Nephron (organoid): ENCODE results near the gene LMO3.

ENCODE experiments used
- H3K27ac Mint-ChIP-seq, 3 experiments: 2 replicates each; pipeline ENCODE4 v1.8.0; 2020; ENCODE audit warnings: mixed read lengths in 3 of 3, mild to moderate bottlenecking in 2 of 3, moderate library complexity in 1 of 3
- H3K27me3 Mint-ChIP-seq: 2 replicates; pipeline ENCODE4 v1.8.0; 2021; ENCODE audit warnings: low read depth, mild to moderate bottlenecking, moderate library complexity, mixed read lengths
- H3K36me3 Mint-ChIP-seq: 2 replicates; pipeline ENCODE4 v1.8.0; 2020; ENCODE audit warnings: low read depth, mixed read lengths
- H3K4me1 Mint-ChIP-seq: 2 replicates; pipeline ENCODE4 v1.8.0; 2020; ENCODE audit warnings: mixed read lengths
- H3K4me3 Mint-ChIP-seq, 3 experiments: 2 replicates each; pipeline ENCODE4 v1.8.0; 2020; ENCODE audit warnings: mild to moderate bottlenecking in 3 of 3, mixed read lengths in 3 of 3, moderate library complexity in 2 of 3
- H3K9me3 Mint-ChIP-seq: 2 replicates; pipeline ENCODE4 v1.8.0; 2020; ENCODE audit warnings: mixed read lengths
- CTCF ChIP-seq, 3 experiments: fragments of 200-600 bp; sonication (generic); IDR thresholded peaks; one replicate each; pipeline ENCODE4 v1.5.0; 2021; ENCODE audit warnings: antibody characterized with exemption in 3 of 3; ENCODE audit not compliant: unreplicated experiment in 3 of 3

The LMO3 gene

GRCh38 chr12:16562435-16562834, 43.5 kb downstream of the LMO3 start:
- H3K27me3 Mint-ChIP-seq: no peaks in the 10 kb centered on the region
- no peaks in the 10 kb centered on the region for H3K9me3 Mint-ChIP-seq

GRCh38 chr12:16560273-16560672, 45.7 kb downstream of the LMO3 start:
- Mint-ChIP-seq H3K27ac (no peak overlapping the region), H3K36me3 (no peaks in the 10 kb centered on the region), H3K4me1 (no peaks in the 10 kb centered on the region), H3K27me3 (no peaks in the 10 kb centered on the region), H3K9me3 (no peaks in the 10 kb centered on the region), H3K4me3 (no peak overlapping the region)
- TF ChIP-seq CTCF (IDR thresholded peaks at IDR 0.05; ENCODE audit: unreplicated experiment in 3 of 3): no peak

More at GRCh38 chr12:16562435-16562834, 43.5 kb downstream of the LMO3 start:
- no peak for TF ChIP-seq CTCF (IDR thresholded peaks at IDR 0.05; ENCODE audit: unreplicated experiment in 3 of 3)
- Mint-ChIP-seq H3K4me1 (no peaks in the 10 kb centered on the region), H3K4me3 (no peak overlapping the region), H3K27ac (no peak overlapping the region), H3K36me3 (no peaks in the 10 kb centered on the region)

GRCh38 chr12:16555630-16556029, 50.3 kb downstream of the LMO3 start:
- no peak for TF ChIP-seq CTCF (IDR thresholded peaks at IDR 0.05; ENCODE audit: unreplicated experiment in 3 of 3)
- Mint-ChIP-seq H3K9me3 (no peaks in the 10 kb centered on the region), H3K4me3 (no peak overlapping the region)

GRCh38 chr12:16553457-16553856, 52.5 kb downstream of the LMO3 start:
- no peaks in the 10 kb centered on the region for H3K9me3 Mint-ChIP-seq
- H3K27me3 Mint-ChIP-seq: no peaks in the 10 kb centered on the region

More at GRCh38 chr12:16555630-16556029, 50.3 kb downstream of the LMO3 start:
- no peaks in the 10 kb centered on the region for H3K27me3 Mint-ChIP-seq
- H3K27ac Mint-ChIP-seq: no peak overlapping the region
- H3K4me1 Mint-ChIP-seq: no peaks in the 10 kb centered on the region
- H3K36me3 Mint-ChIP-seq: no peaks in the 10 kb centered on the region

GRCh38 chr12:16552301-16552700, 53.7 kb downstream of the LMO3 start:
- Mint-ChIP-seq H3K27ac (no peak overlapping the region), H3K27me3 (no peaks in the 10 kb centered on the region), H3K4me1 (no peaks in the 10 kb centered on the region), H3K36me3 (no peaks in the 10 kb centered on the region), H3K4me3 (no peak overlapping the region), H3K9me3 (no peaks in the 10 kb centered on the region)
- no peak for TF ChIP-seq CTCF (IDR thresholded peaks at IDR 0.05; ENCODE audit: unreplicated experiment in 3 of 3)

More at GRCh38 chr12:16553457-16553856, 52.5 kb downstream of the LMO3 start:
- Mint-ChIP-seq H3K4me1 (no peaks in the 10 kb centered on the region), H3K36me3 (no peaks in the 10 kb centered on the region), H3K27ac (no peak overlapping the region), H3K4me3 (no peak overlapping the region)
- no peak for TF ChIP-seq CTCF (IDR thresholded peaks at IDR 0.05; ENCODE audit: unreplicated experiment in 3 of 3)

- H3K27me3 Mint-ChIP-seq: no peaks in the 10 kb centered on the region
- no peaks in the 10 kb centered on the region for H3K36me3 Mint-ChIP-seq
- no peak overlapping the region for H3K4me3 Mint-ChIP-seq
- H3K9me3 Mint-ChIP-seq: no peaks in the 10 kb centered on the region
- no peak overlapping the region for H3K27ac Mint-ChIP-seq
- H3K4me1 Mint-ChIP-seq: no peaks in the 10 kb centered on the region
- TF ChIP-seq CTCF (IDR thresholded peaks at IDR 0.05; ENCODE audit: unreplicated experiment in 3 of 3): no peak
These were observed 60.1 kb downstream of the LMO3 start for GRCh38 chr12:16545836-16546235.
